ENCODE results near the gene SHLD1.

The SHLD1 gene

DNA sequence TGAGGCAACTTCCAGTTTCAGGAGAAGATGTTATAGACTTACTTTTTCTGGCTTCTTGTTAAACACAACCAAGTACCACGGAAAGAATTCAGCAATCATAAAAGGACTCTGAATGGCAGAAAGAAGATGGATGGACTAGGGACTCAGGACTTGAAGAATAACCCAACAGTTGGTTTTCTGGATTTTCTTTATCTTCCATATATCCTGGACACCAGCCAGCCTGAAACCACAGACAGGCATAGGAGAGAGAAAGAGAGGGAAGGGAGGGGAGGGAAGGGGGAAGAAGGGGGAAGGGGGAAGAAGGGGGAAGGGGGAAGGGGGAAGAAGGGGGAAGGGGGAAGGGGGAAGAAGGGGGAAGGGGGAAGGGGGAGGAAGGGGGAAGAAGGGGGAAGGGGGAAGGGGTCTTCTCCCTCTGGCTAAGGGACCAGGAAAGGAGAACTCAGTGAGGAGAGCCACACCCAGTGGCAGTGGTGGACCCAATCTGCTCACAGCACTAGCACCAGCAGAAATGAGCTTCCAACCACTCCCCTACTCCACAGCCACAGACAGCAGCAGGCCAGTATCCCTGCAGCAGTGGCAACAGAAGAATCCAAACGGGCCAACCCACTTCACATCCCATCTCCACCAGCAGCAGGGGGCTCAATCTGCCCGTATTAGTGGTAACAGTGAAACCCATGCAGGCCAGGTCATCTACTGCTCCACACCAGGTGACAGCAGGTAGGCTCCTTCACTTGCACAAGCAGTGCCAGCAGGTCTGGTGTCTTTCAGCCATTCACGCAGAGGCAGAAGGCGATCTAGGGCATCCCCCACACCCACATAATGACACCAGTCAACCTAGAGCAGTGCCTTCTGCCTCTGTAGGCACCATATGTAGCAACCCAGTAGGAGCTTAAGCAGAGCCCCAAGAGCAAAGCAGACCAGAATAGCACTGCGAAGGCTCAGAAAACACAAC, 121.5 kb downstream of the SHLD1 start:
- no peak overlapping the region for H3K4me3 ChIP-seq (ENCODE audit: low read length)
- no peak for DNase-seq (ENCODE audit: low read depth, low spot score)

- DNase-seq (ENCODE audit: low read depth, low spot score), result no peak
- H3K4me3 ChIP-seq (ENCODE audit: low read length), result no peak overlapping the region
Measured at GRCh38 chr20:5877128-5877527, 126.9 kb downstream of the SHLD1 start.

- DNase-seq (ENCODE audit: low read depth, low spot score), result no peak
- H3K4me3 ChIP-seq (ENCODE audit: low read length), result no peak overlapping the region
Measured at GRCh38 chr20:5880326-5880725, 130.1 kb downstream of the SHLD1 start.

GRCh38 chr20:5881703-5882102, 131.5 kb downstream of the SHLD1 start:
- no peak overlapping the region for H3K4me3 ChIP-seq (ENCODE audit: low read length)
- DNase-seq (ENCODE audit: low read depth, low spot score), result no peak

GRCh38 chr20:5882166-5882565, 132.0 kb downstream of the SHLD1 start:
- DNase-seq (ENCODE audit: low read depth, low spot score), result no peak
- H3K4me3 ChIP-seq (ENCODE audit: low read length), result no peak overlapping the region

GRCh38 chr20:5884465-5885335, 134.5 kb downstream of the SHLD1 start:
- H3K4me3 ChIP-seq (ENCODE audit: low read length), result no peak overlapping the region

GRCh38 chr20:5885866-5886265, 135.7 kb downstream of the SHLD1 start:
- DNase-seq (ENCODE audit: low read depth, low spot score), result no peak
- H3K4me3 ChIP-seq (ENCODE audit: low read length), result no peak overlapping the region

More at GRCh38 chr20:5884465-5885335, 134.5 kb downstream of the SHLD1 start:
- DNase-seq (ENCODE audit: low read depth, low spot score), result no peak

DNA sequence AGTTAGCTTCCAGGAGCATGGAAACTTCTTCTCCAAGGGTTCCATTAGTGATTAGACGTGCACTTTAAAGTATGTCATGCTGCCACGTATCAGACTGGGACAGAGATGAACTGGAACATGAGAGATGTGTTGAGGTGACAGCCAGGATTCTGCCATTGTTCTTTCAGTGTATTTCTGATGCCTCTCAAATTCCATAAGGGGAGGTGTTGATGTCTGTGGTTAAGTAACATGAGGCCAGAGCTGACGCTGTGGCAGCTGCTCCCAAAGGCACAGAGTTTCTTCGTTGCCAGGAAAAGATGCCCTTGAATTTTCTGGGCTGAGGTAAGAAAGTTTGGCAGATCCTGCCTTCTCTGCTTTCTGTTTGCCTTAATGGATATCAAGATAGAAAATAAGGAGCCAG, 136.6 kb downstream of the SHLD1 start:
- H3K4me3 ChIP-seq (ENCODE audit: low read length), result no peak overlapping the region

DNA sequence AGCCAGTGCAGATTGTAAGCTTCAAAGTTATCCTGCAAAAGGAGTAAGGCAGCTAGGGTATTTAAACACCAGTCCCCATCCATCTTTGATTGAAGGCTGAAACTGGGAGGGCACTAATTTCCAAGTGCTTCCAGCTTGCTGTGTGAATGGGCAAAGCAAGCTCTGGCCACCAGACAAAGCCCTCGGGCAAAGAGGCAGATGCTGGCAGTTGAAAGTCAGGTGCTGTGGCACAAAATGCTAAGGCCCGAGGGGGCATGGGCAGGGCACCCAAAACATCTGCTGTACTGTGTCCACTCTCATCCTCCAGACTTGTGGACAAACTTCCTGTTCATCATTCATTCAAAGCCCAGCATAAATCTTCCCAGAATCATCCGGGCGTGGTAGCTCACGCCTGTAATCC, 137.2 kb downstream of the SHLD1 start:
- DNase-seq (ENCODE audit: low read depth, low spot score), result no peak
- H3K4me3 ChIP-seq (ENCODE audit: low read length), result no peak overlapping the region

More for the DNA sequence above, 136.6 kb downstream of the SHLD1 start:
- DNase-seq (ENCODE audit: low read depth, low spot score), result no peak

DNA sequence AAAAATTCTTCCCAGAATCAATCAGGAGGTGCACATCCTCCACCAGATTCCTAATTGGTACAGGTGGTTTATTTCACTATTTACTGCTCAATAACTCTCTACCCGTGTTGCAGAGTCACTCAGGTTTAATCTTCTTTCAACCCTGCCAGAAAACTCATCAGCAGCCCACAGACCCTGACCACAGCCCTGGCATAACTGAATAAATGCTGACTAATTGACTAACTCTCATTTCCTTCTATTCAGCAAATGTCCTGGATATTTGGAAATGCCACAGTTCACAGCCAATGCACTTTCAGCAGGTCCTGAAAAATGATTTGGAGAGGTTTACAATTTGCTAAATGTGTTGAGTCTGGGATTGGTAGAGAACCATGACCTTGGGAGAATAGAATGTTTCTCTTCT, 137.8 kb downstream of the SHLD1 start:
- DNase-seq (ENCODE audit: low read depth, low spot score), result no peak

DNA sequence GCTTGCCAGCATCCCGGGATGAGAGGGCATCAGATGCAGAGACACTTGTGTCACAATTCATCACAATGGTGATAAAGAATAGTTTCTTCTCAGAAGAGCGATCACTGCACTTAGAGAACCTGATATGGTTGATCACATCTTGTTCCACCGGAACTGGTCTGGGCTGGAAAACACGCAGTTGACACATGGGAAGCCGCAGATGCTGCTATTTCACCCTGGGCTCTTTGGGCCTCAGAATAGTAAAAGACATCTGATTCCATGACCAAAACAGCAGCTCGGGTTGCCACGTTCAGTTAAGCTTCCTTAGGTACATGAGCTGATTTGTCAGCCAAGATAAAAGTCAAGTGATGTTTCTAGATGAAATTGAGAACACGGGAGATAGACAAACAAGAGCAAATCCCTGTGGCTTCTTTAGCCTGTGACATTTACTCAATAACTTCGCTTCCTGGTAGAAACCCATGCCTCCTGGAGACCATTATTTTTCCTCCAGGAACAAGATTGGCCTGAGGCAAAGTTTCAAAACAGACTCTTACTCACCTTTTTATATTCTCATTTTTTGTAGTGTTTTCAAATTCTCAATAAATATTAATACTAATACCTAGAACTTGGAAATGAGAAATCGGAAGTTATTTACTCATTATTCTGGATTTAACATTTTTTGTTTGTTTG, 140.7 kb downstream of the SHLD1 start:
- H3K4me3 ChIP-seq (ENCODE audit: low read length), result no peak overlapping the region
- DNase-seq (ENCODE audit: low read depth, low spot score), result no peak

More for the DNA sequence above, 137.8 kb downstream of the SHLD1 start:
- H3K4me3 ChIP-seq (ENCODE audit: low read length), result no peak overlapping the region

DNA sequence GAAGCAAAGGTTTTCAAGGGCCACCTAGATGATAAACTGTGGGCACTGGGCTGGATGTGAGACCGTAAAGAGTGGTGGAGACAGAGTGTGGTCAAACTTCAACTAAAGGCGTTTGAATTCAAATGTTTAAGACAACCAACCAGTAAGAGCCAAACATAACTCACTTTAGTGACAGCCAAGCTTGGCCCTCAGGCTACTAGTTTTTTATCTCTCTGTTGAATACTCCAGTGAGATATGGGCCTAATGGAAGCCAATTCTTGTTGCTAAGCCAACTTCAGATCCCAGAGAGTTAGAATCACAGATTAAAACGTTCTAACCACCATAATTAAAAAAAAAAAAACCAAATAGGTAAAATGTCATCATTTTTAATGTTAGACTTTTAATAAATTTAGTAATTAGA, 142.9 kb downstream of the SHLD1 start:
- no peak overlapping the region for H3K4me3 ChIP-seq (ENCODE audit: low read length)
- no peak for DNase-seq (ENCODE audit: low read depth, low spot score)

DNA sequence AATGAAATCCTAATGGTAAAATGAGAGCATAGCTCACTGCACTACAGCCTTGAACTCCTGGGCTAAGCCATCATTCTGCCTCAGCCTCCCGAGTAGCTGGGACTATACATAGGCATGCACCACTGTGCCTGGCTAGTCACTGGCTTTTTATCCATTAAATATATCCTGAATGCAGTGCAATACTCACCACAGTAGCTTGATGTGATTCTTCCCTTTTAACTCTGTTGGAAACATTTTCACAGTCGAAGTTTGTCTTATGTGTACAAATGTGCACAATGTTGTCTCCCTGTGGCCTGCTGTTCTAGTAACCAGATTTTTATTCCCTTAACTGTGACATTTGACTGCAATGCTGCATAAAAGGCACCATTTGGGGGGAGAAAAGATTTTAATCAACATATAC, 143.4 kb downstream of the SHLD1 start:
- no peak overlapping the region for H3K4me3 ChIP-seq (ENCODE audit: low read length)
- no peak for DNase-seq (ENCODE audit: low read depth, low spot score)

DNA sequence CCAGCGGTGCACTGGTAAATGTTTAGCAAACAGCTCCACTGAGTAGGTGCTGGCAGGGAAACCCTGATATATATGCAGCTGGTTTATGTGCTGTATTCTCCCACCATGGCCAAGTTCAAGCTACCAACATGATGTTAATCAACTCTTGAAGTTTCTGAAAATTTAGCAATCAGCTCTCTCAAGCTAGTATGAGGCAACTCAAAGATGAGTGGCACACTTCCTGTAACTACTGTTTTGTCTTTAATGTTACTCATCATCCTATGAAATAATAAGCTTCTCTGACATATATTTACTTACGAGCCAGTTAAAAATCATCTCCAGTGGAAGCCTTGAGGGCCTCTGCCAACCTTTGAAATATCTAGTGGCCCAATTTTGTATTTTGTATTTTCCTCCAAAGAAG, 145.4 kb downstream of the SHLD1 start:
- no peak overlapping the region for H3K4me3 ChIP-seq (ENCODE audit: low read length)
- no peak for DNase-seq (ENCODE audit: low read depth, low spot score)

DNA sequence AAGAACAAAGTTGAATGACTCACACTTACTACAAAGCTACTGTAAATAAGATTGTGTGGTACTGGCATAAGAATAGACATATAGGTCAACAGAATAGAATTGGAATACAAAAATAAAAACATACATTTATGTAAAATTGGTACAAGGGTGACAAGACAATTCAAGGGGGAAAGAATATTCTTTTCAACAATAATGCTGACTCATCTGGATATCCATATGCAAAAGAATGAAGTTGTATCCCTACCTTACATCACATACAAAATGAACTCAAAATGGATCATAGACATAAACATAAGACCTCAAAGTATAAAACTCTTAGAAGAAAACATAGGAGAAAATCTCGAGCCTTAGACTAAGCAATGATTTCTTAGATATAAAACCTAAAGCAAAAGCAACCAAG, 149.2 kb downstream of the SHLD1 start:
- H3K4me3 ChIP-seq (ENCODE audit: low read length), result no peak overlapping the region
- DNase-seq (ENCODE audit: low read depth, low spot score), result no peak

DNA sequence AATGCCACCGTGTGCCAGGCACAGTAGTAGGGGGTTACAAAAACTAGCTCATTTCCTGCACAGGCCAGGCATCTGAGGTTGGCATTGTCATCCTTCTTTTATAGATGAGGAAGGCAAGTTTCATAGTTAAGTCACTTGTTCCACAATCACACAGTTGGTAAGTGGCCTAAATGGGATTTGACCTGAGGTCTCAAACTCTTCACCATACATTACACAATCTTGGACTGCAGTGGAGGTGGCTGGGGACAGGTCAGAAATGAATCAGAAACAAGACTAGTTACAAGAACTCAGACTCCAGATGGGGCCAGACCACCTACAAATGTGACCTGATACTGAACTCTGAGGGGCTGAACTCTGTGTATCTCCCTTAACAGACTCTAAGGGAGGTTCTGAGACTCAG, 150.7 kb downstream of the SHLD1 start:
- DNase-seq (ENCODE audit: low read depth, low spot score), result no peak
- no peak overlapping the region for H3K4me3 ChIP-seq (ENCODE audit: low read length)

- DNase-seq (ENCODE audit: low read depth, low spot score), result no peak
Measured at GRCh38 chr20:5908981-5909380, 158.8 kb downstream of the SHLD1 start.

DNA sequence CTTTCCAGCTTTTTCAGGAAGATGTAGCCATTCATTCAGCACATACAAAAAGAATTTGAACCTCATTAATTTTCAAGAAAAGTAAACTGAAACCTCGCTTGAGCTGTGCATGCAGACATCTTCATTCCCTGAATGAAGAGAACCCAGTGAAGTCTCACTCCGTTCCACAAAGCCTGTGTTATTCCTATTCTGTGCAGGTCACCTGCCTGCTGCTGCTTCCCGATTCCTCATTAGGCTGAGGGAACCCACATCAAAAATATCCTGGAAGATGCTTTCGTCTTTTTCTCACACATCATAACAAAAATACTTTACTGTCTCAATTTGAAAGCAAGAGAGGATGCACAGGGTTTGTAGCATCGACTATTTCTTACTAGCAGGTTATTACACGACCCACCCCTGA, 160.0 kb downstream of the SHLD1 start:
- no peak for DNase-seq (ENCODE audit: low read depth, low spot score)
- H3K4me3 ChIP-seq (ENCODE audit: low read length), result no peak overlapping the region

More at GRCh38 chr20:5908981-5909380, 158.8 kb downstream of the SHLD1 start:
- H3K4me3 ChIP-seq (ENCODE audit: low read length), result no peak overlapping the region

GRCh38 chr20:5913166-5913565, 163.0 kb downstream of the SHLD1 start:
- no peak overlapping the region for H3K4me3 ChIP-seq (ENCODE audit: low read length)
- DNase-seq (ENCODE audit: low read depth, low spot score), result no peak
